Gastrocnemius medialis (tissue), 4 donors: Measurements from ENCODE around the gene ARL6IP5. TPM values are rescaled to one million over a fixed set of nuclear protein-coding genes. Genes with fewer than 3 reads are reported as not detected.

Source experiments
- ATAC-seq, 2 donors: fragments of 150-250 bp; one replicate each; pipeline ENCODE4 v1.9.1; 2016
- DNase-seq, 2 donors: peaks; one replicate each; pipeline ENCODE4 v3.0.0-alpha.2; 2019
- H3K27ac ChIP-seq, 4 donors: fragments of 200-600 bp; sonication (generic); 1 replicate in 1 of 4; 2 replicates in 3 of 4; pipeline ENCODE4 v1.5.1; 2016 to 2018; ENCODE audit warnings: mild to moderate bottlenecking in 2 of 4, moderate library complexity in 1 of 4
- H3K27me3 ChIP-seq, 3 donors: fragments of 200-600 bp; sonication (generic) in 2 of 3; 1 replicate in 1 of 3; 2 replicates in 2 of 3; pipeline versions ENCODE4 v1.5.1 to v1.6.0; 2016 to 2019; ENCODE audit warnings: mild to moderate bottlenecking in 1 of 3, moderate library complexity in 1 of 3
- H3K36me3 ChIP-seq, 2 donors: fragments of 200-600 bp; sonication (generic) in 1 of 2; one replicate each; pipeline ENCODE4 v1.5.1; 2017 to 2018
- H3K4me1 ChIP-seq, 2 donors: fragments of 200-600 bp; sonication (generic) in 1 of 2; one replicate each; pipeline ENCODE4 v1.5.1; 2016 to 2017; ENCODE audit warnings: mild to moderate bottlenecking in 2 of 2
- H3K4me3 ChIP-seq, 4 donors: fragments of 200-600 bp; sonication (generic) in 3 of 4; 1 replicate in 1 of 4; 2 replicates in 3 of 4; pipeline ENCODE4 v1.5.1; 2016 to 2019; ENCODE audit warnings: mild to moderate bottlenecking in 2 of 4
- H3K9me3 ChIP-seq, 3 donors: fragments of 200-600 bp; sonication (generic) in 2 of 3; 1 replicate in 1 of 3; 2 replicates in 2 of 3; pipeline ENCODE4 v1.5.1; 2016 to 2019
- CTCF ChIP-seq, 5 experiments: fragments of 450-650 bp in 3 of 5; fragments of 200-600 bp in 2 of 5; sonication (generic) in 2 of 5; IDR thresholded peaks in 4 of 5; conservative IDR thresholded peaks in 1 of 5; 1 replicate in 4 of 5; 2 replicates in 1 of 5; pipeline ENCODE4 v1.5.1; 2016 to 2019; ENCODE audit warnings: antibody characterized with exemption in 5 of 5, mild to moderate bottlenecking in 3 of 5, moderate library complexity in 3 of 5
- POLR2A ChIP-seq, 2 donors: fragments of 450-650 bp; IDR thresholded peaks; one replicate each; pipeline ENCODE4 v1.6.1; 2017; ENCODE audit warnings: antibody characterized with exemption in 2 of 2, mild to moderate bottlenecking in 2 of 2, moderate library complexity in 2 of 2
- in situ Hi-C, 4 donors: fragments of 200-750 bp; cut with MboI; loops; one replicate each; pipeline versions ENCODE4 v1.15.0 to v1.8.0; 2017; ENCODE audit warnings: low sequenced_read_pairs in 4 of 4
- intact Hi-C: fragments of 100-400 bp; cut with DNase I; formaldehyde crosslinking; loops from one replicate; pipeline ENCODE4 v1.15.1; 2023; ENCODE audit warnings: low total_unique reads
- total RNA-seq, 4 donors: library from RNA; depleted of rRNA; stranded (reverse); fragments of >200 nt; gene quantifications; one replicate each; pipeline versions ENCODE4 v1.1.0 to v1.2.3, GENCODE V29; 2016

ARL6IP5 gene
- total RNA-seq, 4 donors from 2014 or later, result 108 to 181 (median 145) TPM

GRCh38 chr3:69107841-69108240 is 23.1 kb downstream of the ARL6IP5 start:
- Histone ChIP-seq H3K36me3 (peaks cover 0 to 27% of the 10 kb centered on the region in 2 donors), H3K4me3 (no peak overlapping the region), H3K9me3 (no peaks in the 10 kb centered on the region), H3K27ac (peak overlapping the region; percentile 95 to 97 (median 96)), H3K27me3 (no peaks in the 10 kb centered on the region), H3K4me1 (peaks cover 61 to 71% of the 10 kb centered on the region in 2 donors)
- TF ChIP-seq POLR2A (IDR thresholded peaks at IDR 0.05), result no peak
- TF ChIP-seq CTCF (IDR thresholded peaks at IDR 0.05 in 4 of 5, conservative IDR thresholded peaks at IDR 0.05 in 1 of 5), result no peak
- ATAC-seq (no peak), DNase-seq (no peak)
- in situ Hi-C loops, result no loop called here
- intact Hi-C loops, result no loop called here

GRCh38 chr3:69108811-69109210 is 24.1 kb downstream of the ARL6IP5 start:
- Histone ChIP-seq H3K27ac (peak overlapping the region; percentile 95 to 97 (median 96)), H3K36me3 (peaks cover 0 to 25% of the 10 kb centered on the region in 2 donors), H3K9me3 (no peaks in the 10 kb centered on the region), H3K4me3 (no peak overlapping the region), H3K4me1 (peaks cover 61 to 73% of the 10 kb centered on the region in 2 donors), H3K27me3 (no peaks in the 10 kb centered on the region)
- intact Hi-C loops, result no loop called here
- DNase-seq (no peak), ATAC-seq (peak; percentile 56 to 57)
- in situ Hi-C loops, result no loop called here
- TF ChIP-seq POLR2A (IDR thresholded peaks at IDR 0.05) (no peak), CTCF (IDR thresholded peaks at IDR 0.05 in 4 of 5, conservative IDR thresholded peaks at IDR 0.05 in 1 of 5) (no peak)

GRCh38 chr3:69110941-69111546 is 26.3 kb downstream of the ARL6IP5 start:
- H3K36me3 ChIP-seq, result peaks cover 0 to 10% of the 10 kb centered on the region in 2 donors
- peak overlapping the region; percentile 95 to 97 (median 96) for H3K27ac ChIP-seq
- H3K4me3 ChIP-seq, result no peak overlapping the region
- intact Hi-C loops, result no loop called here
- H3K27me3 ChIP-seq, result no peaks in the 10 kb centered on the region
- peaks cover 61 to 79% of the 10 kb centered on the region in 2 donors for H3K4me1 ChIP-seq
- TF ChIP-seq POLR2A (IDR thresholded peaks at IDR 0.05), result no peak
- ATAC-seq (no peak), DNase-seq (no peak)
- in situ Hi-C loops, result no loop called here
- H3K9me3 ChIP-seq, result no peaks in the 10 kb centered on the region

GRCh38 chr3:69113536-69113935 is 28.8 kb downstream of the ARL6IP5 start:
- no peak for TF ChIP-seq POLR2A (IDR thresholded peaks at IDR 0.05)
- no peak for TF ChIP-seq CTCF (IDR thresholded peaks at IDR 0.05 in 4 of 5, conservative IDR thresholded peaks at IDR 0.05 in 1 of 5)
- in situ Hi-C loops (no loop called here), intact Hi-C loops (no loop called here)
- peak overlapping the region; percentile 95 to 97 (median 96) for H3K27ac ChIP-seq
- DNase-seq (no peak), ATAC-seq (no peak)
- no peaks in the 10 kb centered on the region for H3K36me3 ChIP-seq
- peaks cover 60 to 81% of the 10 kb centered on the region in 2 donors for H3K4me1 ChIP-seq
- no peak overlapping the region for H3K4me3 ChIP-seq
- H3K9me3 ChIP-seq, result no peaks in the 10 kb centered on the region
- H3K27me3 ChIP-seq, result no peaks in the 10 kb centered on the region

- Histone ChIP-seq H3K4me3 (peak overlapping the region; percentile 26 to 50 (median 37)), H3K4me1 (peaks cover 40 to 85% of the 10 kb centered on the region in 2 donors), H3K27me3 (no peaks in the 10 kb centered on the region), H3K27ac (peak overlapping the region; percentile 95 to 97 (median 96)), H3K36me3 (no peaks in the 10 kb centered on the region), H3K9me3 (no peaks in the 10 kb centered on the region)
- in situ Hi-C loops, result no loop called here
- ATAC-seq (peak; percentile 52 to 55), DNase-seq (no peak)
- intact Hi-C loops, result loop anchor here (2.0 kb wide), 1 partner anchor 623 kb away; the partner anchor contains the start of gene MITF
- TF ChIP-seq POLR2A (IDR thresholded peaks at IDR 0.05), result no peak
- no peak for TF ChIP-seq CTCF (IDR thresholded peaks at IDR 0.05 in 4 of 5, conservative IDR thresholded peaks at IDR 0.05 in 1 of 5)
Measured at GRCh38 chr3:69115731-69116130, 31.0 kb downstream of the ARL6IP5 start.
